Testis (tissue), 2 donors: ENCODE data around the gene RRAD.

Experiments used
- POLR2A ChIP-seq: fragments of 450-650 bp; IDR thresholded peaks from one replicate; pipeline ENCODE4 v1.6.1; 2017; ENCODE audit warnings: antibody characterized with exemption, mild to moderate bottlenecking, moderate library complexity
- TF ChIP-seq, protein P1 (sequence below), 3 experiments: fragments of 450-650 bp in 2 of 3; fragments of 200-600 bp in 1 of 3; sonication (generic) in 1 of 3; IDR thresholded peaks; one replicate each; pipeline ENCODE4 v1.5.1; 2016 to 2019; ENCODE audit warnings: antibody characterized with exemption in 3 of 3, mild to moderate bottlenecking in 2 of 3, moderate library complexity in 1 of 3

DNA sequence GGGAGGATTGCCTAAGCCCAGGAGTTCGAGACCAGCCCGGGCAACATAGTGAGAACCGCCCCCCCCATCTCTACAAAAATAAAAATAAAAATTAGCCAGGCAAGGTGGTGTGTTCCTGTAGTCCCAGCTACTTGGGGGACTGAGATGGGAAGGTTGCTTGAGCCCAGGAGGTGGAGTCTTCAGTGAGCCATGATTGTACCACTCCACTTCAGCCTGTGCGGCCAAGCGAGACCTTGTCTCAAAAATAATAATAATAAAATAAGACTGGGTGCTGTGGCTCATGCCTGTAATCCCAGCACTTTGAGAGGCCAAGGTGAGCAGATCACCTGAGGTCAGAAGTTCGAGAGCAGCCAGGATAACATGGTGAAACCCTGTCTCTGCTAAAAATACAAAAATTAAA, 33.5 kb downstream of the RRAD start:
- TF ChIP-seq, protein P1, sequence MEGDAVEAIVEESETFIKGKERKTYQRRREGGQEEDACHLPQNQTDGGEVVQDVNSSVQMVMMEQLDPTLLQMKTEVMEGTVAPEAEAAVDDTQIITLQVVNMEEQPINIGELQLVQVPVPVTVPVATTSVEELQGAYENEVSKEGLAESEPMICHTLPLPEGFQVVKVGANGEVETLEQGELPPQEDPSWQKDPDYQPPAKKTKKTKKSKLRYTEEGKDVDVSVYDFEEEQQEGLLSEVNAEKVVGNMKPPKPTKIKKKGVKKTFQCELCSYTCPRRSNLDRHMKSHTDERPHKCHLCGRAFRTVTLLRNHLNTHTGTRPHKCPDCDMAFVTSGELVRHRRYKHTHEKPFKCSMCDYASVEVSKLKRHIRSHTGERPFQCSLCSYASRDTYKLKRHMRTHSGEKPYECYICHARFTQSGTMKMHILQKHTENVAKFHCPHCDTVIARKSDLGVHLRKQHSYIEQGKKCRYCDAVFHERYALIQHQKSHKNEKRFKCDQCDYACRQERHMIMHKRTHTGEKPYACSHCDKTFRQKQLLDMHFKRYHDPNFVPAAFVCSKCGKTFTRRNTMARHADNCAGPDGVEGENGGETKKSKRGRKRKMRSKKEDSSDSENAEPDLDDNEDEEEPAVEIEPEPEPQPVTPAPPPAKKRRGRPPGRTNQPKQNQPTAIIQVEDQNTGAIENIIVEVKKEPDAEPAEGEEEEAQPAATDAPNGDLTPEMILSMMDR (IDR thresholded peaks at IDR 0.05) = no peak
- TF ChIP-seq POLR2A = no peak
